Caco-2 (cell line): ENCODE measurements around the gene LDB2. TPM values are rescaled to one million over a fixed set of nuclear protein-coding genes. Genes with fewer than 3 reads are reported as not detected.

ENCODE experiments used
- BruUV-seq: library from RNA; stranded (reverse); fragments of 400-500 nt; replicated peaks from 2 replicates; lab custom pipeline; 2021; lab: Mats Ljungman, UMichigan
- CTCF ChIA-PET: fragments of 300-600 bp; sonication (Branson Sonifier 250); formaldehyde crosslinking; loops from one replicate; lab custom pipeline; 2022; ENCODE audit warnings: antibody characterized with exemption; lab: Charles Lee
- POLR2A ChIA-PET: fragments of 300-600 bp; sonication (Branson Sonifier 250); formaldehyde crosslinking; loops from one replicate; lab custom pipeline; 2022; ENCODE audit warnings: antibody characterized with exemption; lab: Charles Lee
- DNase-seq, 2 experiments: peaks; one replicate each; pipeline versions ENCODE4 v3.0.0 to v3.0.0-alpha.2; 2020 to 2022
- H3K27me3 ChIP-seq: replicated peaks from 2 replicates; pipeline ENCODE4 v1.6.0; 2011; ENCODE audit warnings: low read length; ENCODE audit not compliant: control insufficient read depth, insufficient read depth
- H3K36me3 ChIP-seq: 2 replicates; pipeline ENCODE4 v1.5.1; 2011; ENCODE audit warnings: low read length; ENCODE audit not compliant: control insufficient read depth, insufficient read depth
- H3K4me1 ChIP-seq: fragments of 250-450 bp; sonication (Bioruptor Pico); 2 replicates; pipeline ENCODE4 v1.5.1; 2020; ENCODE audit warnings: mild to moderate bottlenecking
- H3K4me3 ChIP-seq: 2 replicates; pipeline ENCODE4 v1.5.1; 2011; ENCODE audit warnings: low read depth, mild to moderate bottlenecking, control low read depth, low read length
- H3K9me3 ChIP-seq: fragments of 250-450 bp; sonication (Bioruptor Pico); 2 replicates; pipeline ENCODE4 v1.5.1; 2020; ENCODE audit warnings: mild to moderate bottlenecking, moderate library complexity
- H3K27ac Mint-ChIP-seq: one replicate; pipeline ENCODE4 v1.8.0; 2022; ENCODE audit warnings: mixed read lengths; ENCODE audit not compliant: unreplicated experiment
- H3K27me3 Mint-ChIP-seq: one replicate; pipeline ENCODE4 v1.8.0; 2022; ENCODE audit warnings: mixed read lengths; ENCODE audit not compliant: insufficient read depth, unreplicated experiment
- H3K36me3 Mint-ChIP-seq: one replicate; pipeline ENCODE4 v1.8.0; 2022; ENCODE audit warnings: mild to moderate bottlenecking, mixed read lengths; ENCODE audit not compliant: insufficient read depth, unreplicated experiment
- H3K4me1 Mint-ChIP-seq: one replicate; pipeline ENCODE4 v1.8.0; 2022; ENCODE audit warnings: low read depth, mixed read lengths; ENCODE audit not compliant: unreplicated experiment
- H3K4me3 Mint-ChIP-seq: one replicate; pipeline ENCODE4 v1.8.0; 2022; ENCODE audit warnings: mild to moderate bottlenecking, moderate library complexity, mixed read lengths; ENCODE audit not compliant: unreplicated experiment
- H3K9me3 Mint-ChIP-seq: one replicate; pipeline ENCODE4 v1.8.0; 2022; ENCODE audit warnings: mixed read lengths; ENCODE audit not compliant: unreplicated experiment
- intact Hi-C: fragments of 100-400 bp; cut with micrococcal nuclease; formaldehyde crosslinking; loops from one replicate; pipeline ENCODE4 v1.10.0; 2022; ENCODE audit not compliant: unreplicated experiment
- total RNA-seq: library from RNA; stranded (reverse); gene quantifications from 2 replicates; pipeline ENCODE4 v1.2.3, GENCODE V29; 2022
- TF ChIP-seq, protein P1 (sequence below), 2 experiments: fragments of 200-600 bp in 1 of 2; IDR thresholded peaks; 1 replicate in 1 of 2; 2 replicates in 1 of 2; pipeline versions ENCODE4 v1.5.1 to v1.8.0; 2011 to 2022; ENCODE audit warnings: antibody characterized with exemption in 1 of 2, control low read depth in 1 of 2, inconsistent platforms in 1 of 2, low read depth in 1 of 2, low read length in 1 of 2, mild to moderate bottlenecking in 1 of 2, moderate library complexity in 1 of 2; ENCODE audit not compliant: insufficient read depth in 1 of 2, severe bottlenecking in 1 of 2, unreplicated experiment in 1 of 2

The LDB2 gene
- total RNA-seq, 1 experiment from 2014 or later, result not detected

DNA sequence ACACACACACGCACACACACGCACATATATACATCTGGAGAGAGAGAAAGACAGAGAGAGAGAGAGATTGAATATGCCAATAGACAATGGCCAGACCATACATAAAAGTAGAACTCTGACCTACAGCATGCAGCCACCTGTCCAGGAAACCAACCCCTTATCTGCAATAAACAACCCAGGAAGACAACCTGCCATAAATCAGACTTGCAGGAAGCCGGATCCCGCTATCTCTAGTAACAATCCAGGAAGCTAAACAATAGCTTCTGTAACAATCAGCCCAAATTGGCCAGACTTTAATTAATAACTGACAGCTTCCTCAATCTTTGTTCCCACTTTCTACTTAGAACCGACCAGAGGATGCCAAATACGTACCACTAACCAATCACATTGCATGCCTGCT lies 173.2 kb downstream of the LDB2 start:
- POLR2A ChIA-PET, result no interaction called here

DNA sequence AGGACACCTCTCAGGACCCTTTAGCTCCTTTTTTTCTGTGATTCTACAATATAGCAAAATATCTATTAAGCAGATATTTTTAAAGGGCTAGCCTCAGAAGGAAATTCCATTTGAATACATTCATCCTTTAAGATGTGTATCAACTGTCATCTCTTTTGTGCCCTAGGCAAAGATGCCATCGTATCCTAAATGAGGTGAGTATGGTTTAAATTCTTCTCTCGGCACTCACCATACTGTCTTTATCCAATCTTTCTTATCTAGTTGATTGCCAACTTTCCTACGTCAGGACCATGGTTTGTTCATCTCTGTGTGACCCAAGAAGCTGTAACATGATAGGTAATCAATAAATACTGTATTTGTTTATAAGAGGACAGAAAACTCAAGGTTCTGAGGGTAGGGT lies 176.0 kb downstream of the LDB2 start:
- intact Hi-C loops, result no loop called here
- Histone ChIP-seq H3K9me3 (no peaks in the 10 kb centered on the region; the same call in 1 of the 2 replicates), H3K36me3 (no peaks in the 10 kb centered on the region), H3K27me3 (no peaks in the 10 kb centered on the region), H3K4me1 (no peaks in the 10 kb centered on the region; the same call in none of the 2 replicates), H3K4me3 (no peak overlapping the region)
- DNase-seq, result no peak
- no TSS peak for BruUV-seq
- POLR2A ChIA-PET, result no interaction called here
- TF ChIP-seq, protein P1, sequence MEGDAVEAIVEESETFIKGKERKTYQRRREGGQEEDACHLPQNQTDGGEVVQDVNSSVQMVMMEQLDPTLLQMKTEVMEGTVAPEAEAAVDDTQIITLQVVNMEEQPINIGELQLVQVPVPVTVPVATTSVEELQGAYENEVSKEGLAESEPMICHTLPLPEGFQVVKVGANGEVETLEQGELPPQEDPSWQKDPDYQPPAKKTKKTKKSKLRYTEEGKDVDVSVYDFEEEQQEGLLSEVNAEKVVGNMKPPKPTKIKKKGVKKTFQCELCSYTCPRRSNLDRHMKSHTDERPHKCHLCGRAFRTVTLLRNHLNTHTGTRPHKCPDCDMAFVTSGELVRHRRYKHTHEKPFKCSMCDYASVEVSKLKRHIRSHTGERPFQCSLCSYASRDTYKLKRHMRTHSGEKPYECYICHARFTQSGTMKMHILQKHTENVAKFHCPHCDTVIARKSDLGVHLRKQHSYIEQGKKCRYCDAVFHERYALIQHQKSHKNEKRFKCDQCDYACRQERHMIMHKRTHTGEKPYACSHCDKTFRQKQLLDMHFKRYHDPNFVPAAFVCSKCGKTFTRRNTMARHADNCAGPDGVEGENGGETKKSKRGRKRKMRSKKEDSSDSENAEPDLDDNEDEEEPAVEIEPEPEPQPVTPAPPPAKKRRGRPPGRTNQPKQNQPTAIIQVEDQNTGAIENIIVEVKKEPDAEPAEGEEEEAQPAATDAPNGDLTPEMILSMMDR (IDR thresholded peaks at IDR 0.05; ENCODE audit: insufficient read depth in 1 of 2, low read depth in 1 of 2, low read length in 1 of 2, severe bottlenecking in 1 of 2, unreplicated experiment in 1 of 2), result no peak
- CTCF ChIA-PET, result no interaction called here
- Mint-ChIP-seq H3K27me3 (peaks cover 4% of the 10 kb centered on the region), H3K4me3 (no peak overlapping the region), H3K9me3 (peaks cover 11% of the 10 kb centered on the region), H3K27ac (no peak overlapping the region), H3K36me3 (no peaks in the 10 kb centered on the region), H3K4me1 (no peaks in the 10 kb centered on the region)

More for the DNA sequence above, 173.2 kb downstream of the LDB2 start:
- no peaks in the 10 kb centered on the region; the same call in 1 of the 2 replicates for H3K9me3 ChIP-seq
- no peak overlapping the region for H3K27ac Mint-ChIP-seq
- DNase-seq, result no peak
- no peak overlapping the region for H3K4me3 Mint-ChIP-seq
- H3K27me3 Mint-ChIP-seq, result peaks cover 15% of the 10 kb centered on the region
- H3K36me3 Mint-ChIP-seq, result no peaks in the 10 kb centered on the region
- TF ChIP-seq, protein P1 (IDR thresholded peaks at IDR 0.05; ENCODE audit: insufficient read depth in 1 of 2, low read depth in 1 of 2, low read length in 1 of 2, severe bottlenecking in 1 of 2, unreplicated experiment in 1 of 2), result no peak
- peaks cover 11% of the 10 kb centered on the region for H3K9me3 Mint-ChIP-seq
- H3K4me1 Mint-ChIP-seq, result no peaks in the 10 kb centered on the region
- no peak overlapping the region for H3K4me3 ChIP-seq
- no peaks in the 10 kb centered on the region for H3K36me3 ChIP-seq
- CTCF ChIA-PET, result no interaction called here
- no peaks in the 10 kb centered on the region; the same call in none of the 2 replicates for H3K4me1 ChIP-seq
- BruUV-seq, result no TSS peak
- intact Hi-C loops, result no loop called here
- no peaks in the 10 kb centered on the region for H3K27me3 ChIP-seq

DNA sequence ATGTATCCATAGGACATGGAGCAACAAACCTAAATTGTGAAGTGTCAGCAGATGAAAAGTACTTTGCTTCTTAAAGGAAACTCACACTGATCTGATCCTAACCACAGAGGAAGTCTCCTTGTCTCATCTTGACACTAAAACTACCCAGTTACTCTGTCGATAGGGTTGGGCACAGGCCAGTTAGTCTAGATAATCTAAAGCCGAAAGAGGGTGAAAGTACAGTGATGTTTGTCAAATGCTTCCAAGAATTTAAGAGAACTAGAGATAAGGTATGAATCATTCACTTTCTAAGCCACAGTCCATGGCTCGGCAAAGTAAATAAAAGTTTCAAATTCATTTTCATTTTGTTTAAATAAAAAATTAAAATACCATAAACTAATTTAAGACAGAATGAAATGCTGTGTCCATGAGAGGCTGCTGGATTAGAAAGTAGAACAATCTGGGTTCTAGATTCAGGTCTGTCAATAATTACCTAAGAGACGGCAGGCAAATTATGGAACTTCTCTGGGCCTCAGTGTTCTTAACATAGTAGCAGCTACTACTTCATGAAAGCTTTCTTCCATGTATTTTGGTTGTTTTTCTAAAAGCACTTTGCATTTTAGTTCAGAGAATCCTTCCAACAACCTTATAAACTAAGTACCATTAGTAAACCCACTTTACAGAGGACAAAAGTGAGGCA lies 176.7 kb downstream of the LDB2 start:
- H3K4me3 ChIP-seq, result no peak overlapping the region
- Mint-ChIP-seq H3K36me3 (no peaks in the 10 kb centered on the region), H3K4me3 (no peak overlapping the region), H3K9me3 (peaks cover 11% of the 10 kb centered on the region), H3K4me1 (no peaks in the 10 kb centered on the region), H3K27me3 (peaks cover under 1% of the 10 kb centered on the region), H3K27ac (no peak overlapping the region)
- CTCF ChIA-PET, result no interaction called here
- intact Hi-C loops, result no loop called here
- H3K9me3 ChIP-seq, result no peaks in the 10 kb centered on the region; the same call in 1 of the 2 replicates
- BruUV-seq, result no TSS peak
- peak; percentile 4 to 31 for DNase-seq
- POLR2A ChIA-PET, result no interaction called here
- no peaks in the 10 kb centered on the region for H3K27me3 ChIP-seq
- TF ChIP-seq, protein P1 (IDR thresholded peaks at IDR 0.05; ENCODE audit: insufficient read depth in 1 of 2, low read depth in 1 of 2, low read length in 1 of 2, severe bottlenecking in 1 of 2, unreplicated experiment in 1 of 2), result no peak
- H3K36me3 ChIP-seq, result no peaks in the 10 kb centered on the region
- H3K4me1 ChIP-seq, result no peaks in the 10 kb centered on the region; the same call in none of the 2 replicates
